DOHH2 (cell line): Measurements from ENCODE around the gene ATE1.

ENCODE experiments used
- H3F3A ChIP-seq: fragments of 200-600 bp; sonication (generic), shearing (Covaris generic); 2 replicates; pipeline ENCODE4 v1.6.0; 2016; ENCODE audit warnings: antibody characterized with exemption, mild to moderate bottlenecking; ENCODE audit not compliant: control insufficient read depth, insufficient read depth
- H3K27ac ChIP-seq: fragments of 200-600 bp; sonication (generic); 2 replicates; pipeline ENCODE4 v1.5.1; 2014; ENCODE audit warnings: low read depth, mild to moderate bottlenecking, low read length, moderate library complexity
- H3K27me3 ChIP-seq: fragments of 200-600 bp; sonication (generic); 2 replicates; pipeline ENCODE4 v1.6.1; 2014; ENCODE audit warnings: mild to moderate bottlenecking, low read length, mixed read lengths; ENCODE audit not compliant: control insufficient read depth
- H3K36me3 ChIP-seq: fragments of 200-600 bp; sonication (generic); 2 replicates; pipeline ENCODE4 v1.6.1; 2014; ENCODE audit warnings: mild to moderate bottlenecking, low read length, moderate library complexity, mixed read lengths; ENCODE audit not compliant: control insufficient read depth
- H3K4me1 ChIP-seq: fragments of 200-600 bp; sonication (generic); 2 replicates; pipeline ENCODE4 v1.6.1; 2014; ENCODE audit warnings: mild to moderate bottlenecking, low read length, mixed read lengths; ENCODE audit not compliant: control insufficient read depth
- H3K4me2 ChIP-seq: fragments of 200-600 bp; sonication (generic); 2 replicates; pipeline ENCODE4 v1.6.0; 2014; ENCODE audit warnings: mild to moderate bottlenecking, low read length, moderate library complexity
- H3K4me3 ChIP-seq: fragments of 200-600 bp; sonication (generic); 2 replicates; pipeline ENCODE4 v1.5.1; 2014; ENCODE audit warnings: mild to moderate bottlenecking, low read length, mixed read lengths
- H3K79me2 ChIP-seq: fragments of 200-600 bp; sonication (generic); 2 replicates; pipeline ENCODE4 v1.6.1; 2014; ENCODE audit warnings: mild to moderate bottlenecking, low read length, mixed read lengths; ENCODE audit not compliant: control insufficient read depth
- H3K9me2 ChIP-seq: fragments of 200-600 bp; sonication (generic); replicated peaks from 2 replicates; pipeline ENCODE4 v1.6.1; 2014; ENCODE audit warnings: mild to moderate bottlenecking, low read length, mixed read lengths; ENCODE audit not compliant: control insufficient read depth
- H3K9me3 ChIP-seq: fragments of 200-600 bp; sonication (generic); 2 replicates; pipeline ENCODE4 v1.6.1; 2014; ENCODE audit warnings: antibody characterized with exemption, low read length, mixed read lengths; ENCODE audit not compliant: control insufficient read depth, insufficient read depth
- H4K20me1 ChIP-seq: fragments of 200-600 bp; sonication (generic); 2 replicates; pipeline ENCODE4 v1.6.0; 2014; ENCODE audit warnings: low read depth, mild to moderate bottlenecking, antibody characterized with exemption, low read length, moderate library complexity; ENCODE audit not compliant: control insufficient read depth, insufficient read depth
- CTCF ChIP-seq: fragments of 200-600 bp; sonication (generic); IDR thresholded peaks from one replicate; pipeline ENCODE4 v1.5.1; 2014; ENCODE audit warnings: antibody characterized with exemption, mild to moderate bottlenecking, low read depth, low read length; ENCODE audit not compliant: poor library complexity, severe bottlenecking
- EZH2phosphoT487 ChIP-seq: fragments of 200-600 bp; sonication (generic); IDR thresholded peaks from 2 replicates; pipeline ENCODE4 v1.6.1; 2017; ENCODE audit warnings: borderline replicate concordance, mild to moderate bottlenecking, antibody characterized with exemption, low read length, moderate library complexity, mixed read lengths

Gene ATE1

GRCh38 chr10:121889212-121889611, 38.6 kb downstream of the ATE1 start:
- H3F3A ChIP-seq: 0 out of 2 replicates have a peak, but pooled peaks cover 3% of the 10 kb centered on the region
- TF ChIP-seq CTCF (no peak), EZH2phosphoT487 (no peak)
- no peak overlapping the region for H3K4me2 ChIP-seq
- H3K9me3 ChIP-seq: no peaks in the 10 kb centered on the region
- H3K9me2 ChIP-seq: no peaks in the 10 kb centered on the region
- peaks cover 7% of the 10 kb centered on the region for H3K36me3 ChIP-seq
- H4K20me1 ChIP-seq: no peaks in the 10 kb centered on the region
- no peaks in the 10 kb centered on the region for H3K79me2 ChIP-seq
- no peaks in the 10 kb centered on the region for H3K27me3 ChIP-seq
- no peak overlapping the region for H3K27ac ChIP-seq
- H3K4me1 ChIP-seq: no peaks in the 10 kb centered on the region
- no peak overlapping the region for H3K4me3 ChIP-seq

- TF ChIP-seq EZH2phosphoT487 (no peak), CTCF (peak; percentile 66)
- H3K4me1 ChIP-seq: peaks cover 9% of the 10 kb centered on the region
- no peak overlapping the region for H3K27ac ChIP-seq
- peaks cover 6% of the 10 kb centered on the region for H3K36me3 ChIP-seq
- H3K27me3 ChIP-seq: no peaks in the 10 kb centered on the region
- H3K4me3 ChIP-seq: no peak overlapping the region
- H3K79me2 ChIP-seq: no peaks in the 10 kb centered on the region
- H3K4me2 ChIP-seq: no peak overlapping the region
- H3K9me2 ChIP-seq: no peaks in the 10 kb centered on the region
- H3F3A ChIP-seq: 0 out of 2 replicates have a peak, but pooled peaks cover 3% of the 10 kb centered on the region
- no peaks in the 10 kb centered on the region for H3K9me3 ChIP-seq
- no peaks in the 10 kb centered on the region for H4K20me1 ChIP-seq
Observed at GRCh38 chr10:121886997-121887622, 40.7 kb downstream of the ATE1 start.

- peaks cover 17% of the 10 kb centered on the region for H3K4me1 ChIP-seq
- H3K9me2 ChIP-seq: no peaks in the 10 kb centered on the region
- no peaks in the 10 kb centered on the region for H3K27me3 ChIP-seq
- H3K36me3 ChIP-seq: peaks cover 7% of the 10 kb centered on the region
- H3K79me2 ChIP-seq: no peaks in the 10 kb centered on the region
- no peaks in the 10 kb centered on the region for H3K9me3 ChIP-seq
- TF ChIP-seq EZH2phosphoT487 (no peak), CTCF (no peak)
- no peaks in the 10 kb centered on the region for H4K20me1 ChIP-seq
- H3K4me2 ChIP-seq: no peak overlapping the region
- H3K27ac ChIP-seq: no peak overlapping the region
- no peak overlapping the region for H3K4me3 ChIP-seq
- H3F3A ChIP-seq: peaks cover 6% of the 10 kb centered on the region; the same call in 1 of the 2 replicates
Observed at GRCh38 chr10:121886181-121886580, 41.6 kb downstream of the ATE1 start.
